Astrocyte of the cerebellum (primary cell): ENCODE data around the gene TPSB2.

Source experiments
- DNase-seq: peaks from one replicate; pipeline ENCODE4 v3.0.0-alpha.2; 2011; ENCODE audit warnings: low read depth
- H3K4me3 ChIP-seq: 2 replicates; pipeline ENCODE4 v1.5.1; 2011; ENCODE audit warnings: mild to moderate bottlenecking, low read depth, low read length, moderate library complexity
- in situ Hi-C: cut with HindIII; loops from 2 replicates; pipeline ENCODE4 v1.10.0; 2017; ENCODE audit warnings: low sequenced_read_pairs
- TF ChIP-seq, protein P1 (sequence below): IDR thresholded peaks from 2 replicates; pipeline ENCODE4 v1.5.1; 2012; ENCODE audit warnings: low read length, low read depth, moderate library complexity, mild to moderate bottlenecking; ENCODE audit errors: missing control alignments

TPSB2 gene

DNA sequence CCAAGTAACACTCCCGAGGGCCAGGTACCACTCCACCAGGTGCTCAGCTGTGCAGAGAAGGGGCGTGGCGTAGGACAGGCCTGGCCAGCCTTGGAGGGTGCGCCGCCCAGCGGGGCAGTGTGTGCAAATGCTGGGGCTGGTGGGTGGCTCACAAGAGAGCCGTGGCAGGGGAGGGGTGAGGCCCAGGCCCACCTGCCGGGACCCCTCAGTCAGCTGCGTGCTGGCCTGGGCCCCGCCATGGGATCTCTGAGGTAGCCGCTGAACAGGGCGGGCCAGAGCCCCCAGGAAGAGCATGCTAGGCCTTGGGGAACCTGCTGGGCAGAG is 13.7 kb downstream of the TPSB2 start:
- H3K4me3 ChIP-seq = no peak overlapping the region
- in situ Hi-C loops = no loop called here
- no peak for DNase-seq
- TF ChIP-seq, protein P1, sequence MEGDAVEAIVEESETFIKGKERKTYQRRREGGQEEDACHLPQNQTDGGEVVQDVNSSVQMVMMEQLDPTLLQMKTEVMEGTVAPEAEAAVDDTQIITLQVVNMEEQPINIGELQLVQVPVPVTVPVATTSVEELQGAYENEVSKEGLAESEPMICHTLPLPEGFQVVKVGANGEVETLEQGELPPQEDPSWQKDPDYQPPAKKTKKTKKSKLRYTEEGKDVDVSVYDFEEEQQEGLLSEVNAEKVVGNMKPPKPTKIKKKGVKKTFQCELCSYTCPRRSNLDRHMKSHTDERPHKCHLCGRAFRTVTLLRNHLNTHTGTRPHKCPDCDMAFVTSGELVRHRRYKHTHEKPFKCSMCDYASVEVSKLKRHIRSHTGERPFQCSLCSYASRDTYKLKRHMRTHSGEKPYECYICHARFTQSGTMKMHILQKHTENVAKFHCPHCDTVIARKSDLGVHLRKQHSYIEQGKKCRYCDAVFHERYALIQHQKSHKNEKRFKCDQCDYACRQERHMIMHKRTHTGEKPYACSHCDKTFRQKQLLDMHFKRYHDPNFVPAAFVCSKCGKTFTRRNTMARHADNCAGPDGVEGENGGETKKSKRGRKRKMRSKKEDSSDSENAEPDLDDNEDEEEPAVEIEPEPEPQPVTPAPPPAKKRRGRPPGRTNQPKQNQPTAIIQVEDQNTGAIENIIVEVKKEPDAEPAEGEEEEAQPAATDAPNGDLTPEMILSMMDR = no peak

DNA sequence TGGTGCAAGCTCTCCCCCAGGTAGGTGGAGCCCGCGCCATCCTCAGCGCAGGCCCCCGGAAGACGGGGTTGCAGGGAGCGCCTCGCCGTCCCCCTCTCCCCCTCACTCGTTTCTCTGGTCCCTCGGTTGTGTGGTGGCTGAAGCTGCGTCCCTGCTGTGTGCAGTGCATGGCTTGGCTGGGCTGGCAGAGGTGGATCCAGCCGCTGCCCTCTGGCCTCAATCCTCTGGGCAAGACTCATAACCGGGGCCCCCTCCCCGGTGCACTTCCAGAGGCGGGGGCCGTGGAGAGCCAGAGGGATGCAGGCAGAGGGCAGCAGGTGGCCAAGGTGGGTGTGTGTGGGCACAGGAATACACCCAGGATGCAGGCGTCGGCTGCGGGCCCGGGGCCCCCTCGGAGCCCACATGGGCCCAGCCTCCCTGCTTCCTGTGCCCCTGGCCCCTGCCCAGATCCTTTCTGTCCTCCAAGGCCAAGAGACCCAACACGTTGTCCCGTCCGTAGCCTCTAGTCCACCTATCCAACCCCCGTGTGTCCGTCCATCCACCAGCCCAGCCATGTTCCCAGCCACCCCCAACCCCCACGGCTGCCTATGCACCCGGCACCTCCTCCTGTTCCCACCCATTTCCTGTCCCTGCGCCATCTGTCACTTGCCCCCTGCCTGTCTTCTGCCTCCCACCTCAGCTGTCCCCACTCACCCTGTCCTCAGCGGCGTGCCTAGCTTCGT is 14.2 kb downstream of the TPSB2 start:
- DNase-seq = no peak
- TF ChIP-seq, protein P1 = no peak
- in situ Hi-C loops = no loop called here

DNA sequence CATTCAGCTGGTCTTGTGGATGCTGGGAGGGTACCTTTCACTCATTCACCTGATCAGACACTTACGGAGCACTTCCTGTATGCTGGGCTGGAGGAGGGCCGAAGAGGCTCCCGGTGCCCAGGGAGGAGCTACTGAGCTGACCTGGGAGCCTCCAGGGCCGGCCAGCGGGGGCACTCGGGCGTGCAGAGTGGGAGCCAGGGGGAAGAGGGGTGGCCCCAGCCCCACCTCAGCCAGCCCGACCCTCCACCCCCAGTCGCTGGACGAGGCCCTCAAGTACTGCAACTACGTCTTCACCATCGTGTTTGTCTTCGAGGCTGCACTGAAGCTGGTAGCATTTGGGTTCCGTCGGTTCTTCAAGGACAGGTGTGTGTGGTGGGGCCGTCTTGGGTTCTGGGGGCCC is 15.3 kb downstream of the TPSB2 start:
- TF ChIP-seq, protein P1 = no peak
- no peak for DNase-seq
- no peak overlapping the region for H3K4me3 ChIP-seq
- in situ Hi-C loops = no loop called here

More for the DNA sequence above, 14.2 kb downstream of the TPSB2 start:
- no peak overlapping the region for H3K4me3 ChIP-seq

DNA sequence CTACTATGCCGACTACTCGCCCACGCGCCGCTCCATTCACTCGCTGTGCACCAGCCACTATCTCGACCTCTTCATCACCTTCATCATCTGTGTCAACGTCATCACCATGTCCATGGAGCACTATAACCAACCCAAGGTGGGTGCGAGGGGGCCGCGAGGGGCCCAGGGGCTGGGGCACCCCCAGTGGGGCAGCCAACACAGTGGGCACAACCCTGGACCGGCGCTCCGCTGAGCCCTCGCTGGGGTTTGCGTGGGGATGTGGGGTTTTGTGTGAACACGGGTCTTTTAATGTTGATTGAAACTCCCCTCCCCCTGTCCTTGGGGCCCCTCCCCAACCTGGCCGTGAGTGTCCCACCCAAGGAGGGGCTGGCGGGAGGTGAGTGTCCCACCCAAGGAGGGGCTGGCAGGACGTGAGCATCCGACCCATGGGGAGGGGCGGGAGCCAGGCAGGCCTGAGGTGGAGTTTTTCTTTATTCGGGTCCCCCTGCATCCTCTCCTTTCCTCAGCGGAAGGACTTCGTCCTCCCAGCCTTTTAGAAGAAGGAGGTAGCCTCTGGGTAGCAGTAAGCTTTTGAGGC is 16.1 kb downstream of the TPSB2 start:
- TF ChIP-seq, protein P1 = no peak
- in situ Hi-C loops = no loop called here
- DNase-seq = no peak
- H3K4me3 ChIP-seq = no peak overlapping the region

DNA sequence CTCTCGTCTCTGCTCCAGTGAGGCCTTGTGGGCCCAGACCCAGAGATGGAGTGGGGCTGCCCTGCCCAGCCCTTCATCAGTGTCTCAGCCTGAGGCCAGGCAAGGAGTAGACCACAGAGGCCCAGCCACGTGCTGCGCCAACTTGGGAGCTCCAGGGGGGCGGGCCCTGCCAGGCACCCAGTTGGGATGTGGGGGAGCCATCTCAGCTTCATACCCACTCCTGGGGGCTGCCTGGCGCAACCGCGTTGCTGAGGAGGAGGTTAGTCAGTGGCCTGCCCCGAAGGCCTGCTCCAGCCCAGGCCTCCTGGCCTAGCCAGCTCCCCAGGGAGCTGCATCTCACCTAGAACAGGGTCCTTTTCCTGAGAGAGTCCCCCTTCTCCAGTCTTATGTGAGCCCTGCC is 16.8 kb downstream of the TPSB2 start:
- TF ChIP-seq, protein P1 = no peak
- in situ Hi-C loops = no loop called here
- no peak for DNase-seq
- no peak overlapping the region for H3K4me3 ChIP-seq

DNA sequence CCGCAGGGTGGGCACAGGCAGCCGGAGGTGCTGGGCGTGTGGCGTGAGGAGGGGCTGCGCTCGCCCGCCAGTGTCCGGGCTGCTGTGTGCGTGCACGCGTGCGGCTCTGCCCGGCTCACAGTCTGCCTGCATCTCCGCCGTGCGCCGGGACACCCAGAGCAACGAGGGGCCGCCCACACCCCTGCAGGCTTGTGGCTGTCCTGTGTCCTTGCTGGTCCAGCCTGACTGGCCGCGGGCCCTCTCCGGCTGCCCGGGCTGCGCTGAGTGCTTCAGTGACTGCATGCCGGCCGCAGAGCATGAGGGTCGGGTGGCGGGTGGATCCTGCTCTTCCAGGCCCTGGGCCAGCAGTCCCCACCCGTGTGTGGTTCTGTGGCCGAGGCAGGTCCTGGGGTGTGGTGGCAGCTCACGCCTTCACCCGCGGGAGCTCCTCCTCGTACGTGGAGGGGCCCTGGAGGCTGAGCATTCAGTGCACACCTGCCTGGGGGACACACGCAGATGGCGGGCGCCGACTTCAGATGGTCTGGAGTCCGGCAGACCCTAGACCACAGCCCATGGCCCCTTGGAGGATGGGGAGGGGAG is 17.3 kb downstream of the TPSB2 start:
- no peak for DNase-seq
- no peak overlapping the region for H3K4me3 ChIP-seq
- in situ Hi-C loops = no loop called here
- TF ChIP-seq, protein P1 = no peak
